GM12878 (cell line): Measurements from ENCODE around the gene PRUNE1. TPM values are rescaled to one million over a fixed set of nuclear protein-coding genes. Genes with fewer than 3 reads are reported as not detected.

Experiments used
- CBX5 ChIP-seq: sonication (generic); IDR thresholded peaks from 2 replicates; pipeline ENCODE4 v1.6.1; 2016; ENCODE audit warnings: low read depth, moderate library complexity, mild to moderate bottlenecking, inconsistent platforms
- IKZF1 ChIP-seq: fragments of 450-650 bp; conservative IDR thresholded peaks from 2 replicates; pipeline ENCODE4 v1.6.1; 2017; ENCODE audit warnings: antibody characterized with exemption, mild to moderate bottlenecking
- NFYB ChIP-seq: IDR thresholded peaks from 2 replicates; pipeline ENCODE4 v1.6.1; 2011; ENCODE audit warnings: low read depth, mild to moderate bottlenecking, low read length, improper control_type of control experiment, moderate library complexity; ENCODE audit not compliant: insufficient read depth
- PAX8 ChIP-seq: fragments of 450-650 bp; IDR thresholded peaks from 2 replicates; pipeline ENCODE4 v1.6.1; 2017; ENCODE audit warnings: mild to moderate bottlenecking, moderate library complexity
- POU2F2 ChIP-seq: IDR thresholded peaks from 3 replicates; pipeline ENCODE4 v1.6.1; 2011; ENCODE audit warnings: low read depth, mild to moderate bottlenecking, low read length, borderline replicate concordance
- REST ChIP-seq: IDR thresholded peaks from 2 replicates; pipeline ENCODE4 v1.6.1; 2012; ENCODE audit warnings: mild to moderate bottlenecking, low read depth, low read length
- SMC3 ChIP-seq: IDR thresholded peaks from 2 replicates; pipeline ENCODE4 v1.6.1; 2011; ENCODE audit warnings: low read length, improper control_type of control experiment, borderline replicate concordance
- SP1 ChIP-seq: IDR thresholded peaks from one replicate; pipeline ENCODE4 v1.6.1; 2011; ENCODE audit warnings: low read depth, low read length
- SUPT20H ChIP-seq: IDR thresholded peaks from 2 replicates; pipeline ENCODE4 v1.6.1; 2011; ENCODE audit warnings: low read depth, mild to moderate bottlenecking, low read length, moderate library complexity, borderline replicate concordance; ENCODE audit not compliant: control insufficient read depth
- TARDBP ChIP-seq: IDR thresholded peaks from 2 replicates; pipeline ENCODE4 v1.6.1; 2016; ENCODE audit warnings: borderline replicate concordance
- TCF12 ChIP-seq: IDR thresholded peaks from 2 replicates; pipeline ENCODE4 v1.6.1; 2011; ENCODE audit warnings: low read depth, mild to moderate bottlenecking, low read length
- ZBTB33 ChIP-seq: fragments of 450-650 bp; IDR thresholded peaks from 2 replicates; pipeline ENCODE4 v1.6.1; 2017; ENCODE audit warnings: mild to moderate bottlenecking
- ZNF384 ChIP-seq: IDR thresholded peaks from 2 replicates; pipeline ENCODE4 v1.6.1; 2012; ENCODE audit warnings: low read depth, mild to moderate bottlenecking, low read length, improper control_type of control experiment, borderline replicate concordance
- ZNF687 ChIP-seq: fragments of 450-650 bp; IDR thresholded peaks from 2 replicates; pipeline ENCODE4 v1.6.1; 2017; ENCODE audit warnings: mild to moderate bottlenecking, moderate library complexity
- ZZZ3 ChIP-seq: IDR thresholded peaks from 2 replicates; pipeline ENCODE4 v1.6.1; 2011; ENCODE audit warnings: low read depth; ENCODE audit not compliant: control insufficient read depth, insufficient read length
- polyA plus RNA-seq, 11 experiments: library from polyadenylated mRNA; depleted of rRNA in 4 of 11; unstranded in 6 of 11; stranded (reverse) in 5 of 11; fragments of >200 nt; fragmentation: Nextera tagmentation in 4 of 11; fragmentation: Illumina TruSeq in 1 of 11; extraction: Ambion mirVana in 4 of 11; extraction: Trizol in 1 of 11; gene quantifications; 1 replicate in 1 of 11; 2 replicates in 10 of 11; pipeline versions ENCODE4 v1.2.1 to v1.2.3, GENCODE V29; 2011 to 2016; ENCODE audit warnings: inconsistent platforms in 2 of 11, missing spikeins in 2 of 11, low read depth in 1 of 11
- total RNA-seq, 4 experiments: library from RNA; depleted of rRNA in 3 of 4; stranded (reverse); fragments of >200 nt in 3 of 4; fragmentation: Illumina TruSeq in 1 of 4; extraction: Trizol in 1 of 4; gene quantifications; 2 replicates each; pipeline versions ENCODE4 v1.2.1 to v1.2.3, GENCODE V29; 2013 to 2021
- TF ChIP-seq, protein P1 (sequence below): fragments of 450-650 bp; IDR thresholded peaks from 2 replicates; pipeline ENCODE4 v1.6.1; 2016; ENCODE audit warnings: mild to moderate bottlenecking

Gene PRUNE1
- total and polyA plus RNA-seq, 10 of the 15 experiments (the other 5 are each of a cell fraction or from before 2014, with no cell fraction given), result 4.7 to 24.5 (median 12.4) TPM

- TF ChIP-seq REST, result no peak
- TF ChIP-seq, protein P1, sequence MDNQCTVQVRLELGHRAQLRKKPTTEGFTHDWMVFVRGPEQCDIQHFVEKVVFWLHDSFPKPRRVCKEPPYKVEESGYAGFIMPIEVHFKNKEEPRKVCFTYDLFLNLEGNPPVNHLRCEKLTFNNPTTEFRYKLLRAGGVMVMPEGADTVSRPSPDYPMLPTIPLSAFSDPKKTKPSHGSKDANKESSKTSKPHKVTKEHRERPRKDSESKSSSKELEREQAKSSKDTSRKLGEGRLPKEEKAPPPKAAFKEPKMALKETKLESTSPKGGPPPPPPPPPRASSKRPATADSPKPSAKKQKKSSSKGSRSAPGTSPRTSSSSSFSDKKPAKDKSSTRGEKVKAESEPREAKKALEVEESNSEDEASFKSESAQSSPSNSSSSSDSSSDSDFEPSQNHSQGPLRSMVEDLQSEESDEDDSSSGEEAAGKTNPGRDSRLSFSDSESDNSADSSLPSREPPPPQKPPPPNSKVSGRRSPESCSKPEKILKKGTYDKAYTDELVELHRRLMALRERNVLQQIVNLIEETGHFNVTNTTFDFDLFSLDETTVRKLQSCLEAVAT, result peak; percentile 83
- 0 out of 2 replicates have a peak, but pooled peaks have one; percentile 8 for TF ChIP-seq ZNF687
- peak; percentile 76; the same call in 1 of the 2 replicates for TF ChIP-seq IKZF1
- no peak for TF ChIP-seq SUPT20H
- TF ChIP-seq SMC3, result no peak
- no peak for TF ChIP-seq PAX8
- TF ChIP-seq ZZZ3, result no peak
- TF ChIP-seq SP1, result peak; percentile 89
- no peak for TF ChIP-seq ZBTB33
- no peak for TF ChIP-seq ZNF384
- TF ChIP-seq CBX5, result no peak
- TF ChIP-seq TCF12, result no peak
- no peak for TF ChIP-seq NFYB
- no peak for TF ChIP-seq POU2F2
- peak; percentile 81 for TF ChIP-seq TARDBP
These were observed at the start of gene PRUNE1 (continued) for GRCh38 chr1:151008244-151009205.
